GM12891 (cell line): ENCODE data around the gene ATRNL1.

ENCODE experiments used
- PAX5 ChIP-seq: IDR thresholded peaks from 2 replicates; pipeline ENCODE4 v1.6.1; 2011; ENCODE audit warnings: low read length, moderate library complexity, mild to moderate bottlenecking; ENCODE audit not compliant: insufficient read depth, severe bottlenecking
- POLR2A ChIP-seq: IDR thresholded peaks from 2 replicates; pipeline ENCODE4 v1.6.1; 2011; ENCODE audit warnings: low read depth, low read length, control low read depth
- POLR2AphosphoS5 ChIP-seq: IDR thresholded peaks from 2 replicates; pipeline ENCODE4 v1.6.1; 2011; ENCODE audit warnings: low read depth, low read length, control low read depth
- SPI1 ChIP-seq: IDR thresholded peaks from 2 replicates; pipeline ENCODE4 v1.6.1; 2011; ENCODE audit warnings: low read depth, low read length, control low read depth

- TF ChIP-seq POLR2A: no peak
- TF ChIP-seq POLR2AphosphoS5: no peak
- no peak for TF ChIP-seq PAX5
- TF ChIP-seq SPI1: no peak
These were observed 751.4 kb downstream of the ATRNL1 start for GRCh38 chr10:115844591-115844990.
